ENCODE results near the gene ASXL2. TPM values are rescaled to one million over a fixed set of nuclear protein-coding genes. Genes with fewer than 3 reads are reported as not detected.

ASXL2 gene
- total RNA-seq, 1 experiment from 2014 or later, result 34.5 TPM

GRCh38 chr2:25872134-25872533, 6.2 kb downstream of the ASXL2 start:
- Histone ChIP-seq H3K9me2 (ENCODE audit: insufficient read depth) (no peaks in the 10 kb centered on the region), H3K79me2 (ENCODE audit: low read depth) (peaks cover 84% of the 10 kb centered on the region), H3K36me3 (ENCODE audit: low read depth) (no peaks in the 10 kb centered on the region; the same call in 1 of the 2 replicates), H3K9me3 (ENCODE audit: insufficient read depth, low read depth) (no peaks in the 10 kb centered on the region), H3K27ac (no peak overlapping the region), H3K4me1 (replicated peaks; ENCODE audit: insufficient read depth) (peaks cover 15% of the 10 kb centered on the region; the same call in 1 of the 2 replicates), H2AFZ (no peak overlapping the region), H3K27me3 (ENCODE audit: insufficient read depth, low read depth) (no peaks in the 10 kb centered on the region), H4K20me1 (ENCODE audit: insufficient read depth) (peaks cover 35% of the 10 kb centered on the region), H3K4me2 (no peak overlapping the region), H3F3A (ENCODE audit: insufficient read depth, low read depth) (peaks cover under 1% of the 10 kb centered on the region), H3K4me3 (no peak overlapping the region)
- POLR2A ChIA-PET (ENCODE audit: unreplicated experiment), result no interaction called here
- no TSS peak for BruUV-seq (replicated peaks)
- DNase-seq, result no peak
- CTCF ChIA-PET, result no interaction called here
- intact Hi-C loops (cut with micrococcal nuclease; ENCODE audit: unreplicated experiment), result no loop called here
- no peak for TF ChIP-seq EZH2 (IDR thresholded peaks at IDR 0.05; ENCODE audit: low read depth)
- no peak for TF ChIP-seq CTCF (conservative IDR thresholded peaks at IDR 0.05)

GRCh38 chr2:25867396-25868003, 10.8 kb downstream of the ASXL2 start:
- Histone ChIP-seq H3K9me2 (ENCODE audit: insufficient read depth) (no peaks in the 10 kb centered on the region), H4K20me1 (ENCODE audit: insufficient read depth) (peaks cover 23% of the 10 kb centered on the region), H3K4me1 (replicated peaks; ENCODE audit: insufficient read depth) (no peaks in the 10 kb centered on the region), H3K36me3 (ENCODE audit: low read depth) (no peaks in the 10 kb centered on the region; the same call in 1 of the 2 replicates), H3K79me2 (ENCODE audit: low read depth) (peaks cover 70% of the 10 kb centered on the region), H3K27ac (no peak overlapping the region), H3K4me2 (no peak overlapping the region), H3K4me3 (no peak overlapping the region), H3K27me3 (ENCODE audit: insufficient read depth, low read depth) (no peaks in the 10 kb centered on the region), H3K9me3 (ENCODE audit: insufficient read depth, low read depth) (no peaks in the 10 kb centered on the region), H2AFZ (no peak overlapping the region), H3F3A (ENCODE audit: insufficient read depth, low read depth) (peaks cover 8% of the 10 kb centered on the region; the same call in 1 of the 2 replicates)
- no peak for DNase-seq
- ChIA-PET CTCF (no interaction called here), POLR2A (ENCODE audit: unreplicated experiment) (no interaction called here)
- BruUV-seq (replicated peaks), result no TSS peak
- intact Hi-C loops (cut with micrococcal nuclease; ENCODE audit: unreplicated experiment), result no loop called here
- TF ChIP-seq EZH2 (IDR thresholded peaks at IDR 0.05; ENCODE audit: low read depth) (no peak), CTCF (conservative IDR thresholded peaks at IDR 0.05) (no peak)

DNA sequence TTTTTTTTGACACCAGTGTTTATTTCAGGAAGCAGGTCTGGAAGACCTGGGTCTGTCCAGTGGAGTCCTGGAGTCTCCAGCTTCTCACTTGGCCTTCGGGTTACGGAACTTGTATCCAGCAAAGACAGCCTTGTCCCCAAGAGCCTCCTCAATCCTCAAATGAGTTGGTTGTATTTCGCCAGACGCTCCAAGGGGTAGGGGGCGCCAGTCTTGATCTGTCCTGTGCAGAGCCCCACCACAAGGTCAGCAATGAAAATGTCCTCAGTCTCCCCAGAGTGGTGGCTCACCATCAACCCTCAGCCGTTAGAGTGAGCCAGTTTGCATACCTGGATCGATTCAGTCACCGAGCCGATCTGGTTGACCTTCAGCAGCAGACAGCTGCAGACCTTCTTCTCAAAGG, 21.9 kb downstream of the ASXL2 start:
- ChIA-PET POLR2A (ENCODE audit: unreplicated experiment) (no interaction called here), CTCF (no interaction called here)

More for the DNA sequence above, 21.9 kb downstream of the ASXL2 start:
- Histone ChIP-seq H3F3A (ENCODE audit: insufficient read depth, low read depth) (peaks cover 26% of the 10 kb centered on the region), H3K79me2 (ENCODE audit: low read depth) (peaks cover 59% of the 10 kb centered on the region), H3K4me2 (no peak overlapping the region), H3K27me3 (ENCODE audit: insufficient read depth, low read depth) (no peaks in the 10 kb centered on the region), H2AFZ (no peak overlapping the region), H3K4me3 (no peak overlapping the region), H3K9me2 (ENCODE audit: insufficient read depth) (no peaks in the 10 kb centered on the region), H3K4me1 (replicated peaks; ENCODE audit: insufficient read depth) (peaks cover 10% of the 10 kb centered on the region), H4K20me1 (ENCODE audit: insufficient read depth) (peaks cover 71% of the 10 kb centered on the region), H3K36me3 (ENCODE audit: low read depth) (no peaks in the 10 kb centered on the region), H3K9me3 (ENCODE audit: insufficient read depth, low read depth) (no peaks in the 10 kb centered on the region), H3K27ac (no peak overlapping the region)
- no TSS peak for BruUV-seq (replicated peaks)
- DNase-seq, result no peak
- intact Hi-C loops (cut with micrococcal nuclease; ENCODE audit: unreplicated experiment), result loop anchor here (10.0 kb wide), 1 partner anchor 478 kb away; no protein-coding TSS in a partner anchor
- no peak for TF ChIP-seq CTCF (conservative IDR thresholded peaks at IDR 0.05)
- TF ChIP-seq EZH2 (IDR thresholded peaks at IDR 0.05; ENCODE audit: low read depth), result no peak

Data from PC-9 (cell line).